ENCODE measurements around the gene PEX19.
"Not testable (repeated sequence)": the region's sequence is repeated elsewhere in the genome, so short reads cannot be mapped to it uniquely, and the experiment has no call there.

The PEX19 gene, protein sequence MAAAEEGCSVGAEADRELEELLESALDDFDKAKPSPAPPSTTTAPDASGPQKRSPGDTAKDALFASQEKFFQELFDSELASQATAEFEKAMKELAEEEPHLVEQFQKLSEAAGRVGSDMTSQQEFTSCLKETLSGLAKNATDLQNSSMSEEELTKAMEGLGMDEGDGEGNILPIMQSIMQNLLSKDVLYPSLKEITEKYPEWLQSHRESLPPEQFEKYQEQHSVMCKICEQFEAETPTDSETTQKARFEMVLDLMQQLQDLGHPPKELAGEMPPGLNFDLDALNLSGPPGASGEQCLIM

DNA sequence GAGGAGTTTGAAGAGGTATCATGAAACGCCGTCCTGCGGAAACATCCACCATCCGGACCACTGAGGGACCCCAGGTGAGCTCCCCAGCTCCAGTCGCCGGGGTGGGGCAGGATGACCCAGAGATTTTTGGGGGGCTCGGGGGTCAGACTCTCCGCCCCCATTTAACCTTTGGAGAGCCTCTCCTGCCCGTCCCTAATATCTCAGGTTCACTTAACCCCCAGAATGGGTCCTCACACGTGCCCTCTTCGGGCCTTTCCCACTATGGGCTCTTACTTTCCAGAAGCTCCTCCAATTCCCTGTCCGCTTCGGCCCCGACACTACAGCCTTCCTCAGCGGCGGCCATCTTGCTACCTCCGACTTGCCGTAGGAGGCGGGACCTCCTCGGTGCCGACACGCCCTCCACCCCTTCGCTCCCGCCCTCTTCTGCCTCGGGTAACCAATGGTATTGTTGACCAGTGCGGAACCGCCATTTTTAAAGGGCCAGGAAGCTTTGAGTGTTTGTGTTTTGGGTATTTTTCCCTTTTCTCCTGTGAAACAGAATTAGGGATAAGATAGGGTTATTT, at the start of gene PEX19:
Gene PEX19 (minus strand): TSS at position 352 of the 563 bp plus-strand sequence. CDS start 9 bp downstream, at position 343.
- in situ Hi-C loops (cut with MboI; ENCODE audit: low sequenced_read_pairs) = no loop called here

DNA sequence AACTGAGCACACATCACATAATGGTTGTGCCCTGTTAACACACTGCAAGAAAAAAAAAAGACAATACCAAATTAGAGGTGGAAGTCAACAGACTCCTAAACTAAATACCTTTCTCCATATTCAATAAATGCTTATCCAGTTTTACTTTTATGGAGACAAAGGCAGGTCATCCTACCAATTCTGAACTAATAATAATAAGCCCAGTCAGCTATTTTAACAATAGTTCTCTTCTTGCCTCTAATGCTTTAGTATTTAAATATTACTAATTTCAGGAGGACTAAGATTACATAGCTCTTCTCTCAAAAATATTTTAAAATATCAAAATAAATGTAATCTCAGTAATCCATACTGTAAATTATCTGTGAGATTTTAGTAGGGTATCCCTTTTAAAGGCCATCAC, 47.6 kb upstream of the PEX19 start:
- in situ Hi-C loops (cut with MboI; ENCODE audit: low sequenced_read_pairs) = no loop called here

DNA sequence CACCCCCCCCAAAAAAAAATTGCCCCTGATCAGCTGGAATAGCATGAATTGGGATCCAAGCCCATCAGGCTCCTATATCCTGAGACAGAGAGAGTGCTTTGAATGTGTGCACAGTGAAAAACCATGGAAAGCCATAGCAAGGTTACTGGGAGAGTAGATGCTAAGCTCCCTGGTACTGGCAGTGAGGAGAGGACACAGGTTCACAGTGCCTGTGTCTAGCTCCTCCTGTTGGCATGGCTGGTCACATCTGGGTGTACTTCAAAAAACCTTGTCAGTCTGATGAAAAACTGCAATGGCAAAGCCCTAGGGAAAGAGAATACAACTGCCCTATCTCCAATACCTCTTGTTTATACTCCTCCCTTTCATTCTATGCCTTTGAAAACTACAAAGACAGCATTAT, 45.2 kb upstream of the PEX19 start:
- in situ Hi-C loops (cut with MboI; ENCODE audit: low sequenced_read_pairs) = no loop called here

DNA sequence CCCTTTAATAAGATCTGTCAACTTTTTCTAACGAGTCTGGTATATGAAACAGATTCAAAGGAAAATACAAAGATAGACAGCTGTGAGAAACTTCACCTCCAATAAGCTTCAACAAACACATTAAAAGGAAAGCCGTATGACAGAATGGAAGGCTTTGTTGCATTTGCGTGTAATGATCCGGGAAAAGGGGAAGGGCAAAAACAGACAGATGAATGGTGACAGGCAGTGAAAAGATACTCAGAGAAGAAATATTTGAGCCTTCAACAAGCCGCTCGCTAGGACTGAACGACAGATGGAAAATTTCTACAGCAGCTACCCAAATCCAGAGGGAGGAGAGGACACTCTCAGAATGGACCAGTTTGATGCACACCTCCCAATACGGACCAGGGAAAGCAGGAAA, 43.3 kb upstream of the PEX19 start:
- in situ Hi-C loops (cut with MboI; ENCODE audit: low sequenced_read_pairs) = no loop called here

DNA sequence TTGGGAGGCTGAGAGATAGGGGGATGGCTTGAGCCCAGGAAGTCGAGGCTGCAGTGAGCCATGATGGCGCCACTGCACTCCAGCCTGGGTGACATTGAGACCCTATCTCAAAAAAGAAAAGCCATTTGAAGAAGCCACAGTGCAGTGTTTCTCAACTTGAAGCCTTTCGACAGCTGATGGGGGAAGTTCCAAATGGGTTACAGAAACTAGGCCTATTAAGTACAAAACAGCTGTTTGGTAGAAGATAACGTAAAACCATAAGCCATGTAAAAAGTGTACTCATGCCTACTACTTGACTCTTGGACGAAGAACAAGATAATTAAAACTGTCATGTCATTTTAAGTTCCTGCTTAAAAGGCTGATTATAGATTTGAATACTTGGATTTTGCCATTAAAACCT, 41.5 kb upstream of the PEX19 start:
- in situ Hi-C loops (cut with MboI; ENCODE audit: low sequenced_read_pairs) = no loop called here

DNA sequence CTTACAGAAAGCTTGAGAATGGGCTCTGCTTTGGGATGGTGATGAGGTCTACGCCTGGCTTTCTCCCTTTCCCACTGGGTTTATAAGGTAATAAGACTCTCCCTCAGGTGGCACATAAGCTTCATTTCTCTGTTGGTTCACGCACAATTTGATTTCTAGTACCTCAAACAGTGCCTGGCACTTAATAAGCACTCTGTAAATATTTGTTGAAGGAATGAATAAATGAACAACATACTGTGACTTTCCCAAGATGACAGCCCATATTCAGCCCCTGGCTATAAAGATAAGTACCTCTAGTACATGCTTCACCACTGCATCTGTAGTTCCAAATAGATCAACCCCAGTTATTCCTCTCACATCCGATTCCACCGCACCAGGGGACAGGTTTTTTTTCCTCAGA, 40.3 kb upstream of the PEX19 start:
- in situ Hi-C loops (cut with MboI; ENCODE audit: low sequenced_read_pairs) = no loop called here

DNA sequence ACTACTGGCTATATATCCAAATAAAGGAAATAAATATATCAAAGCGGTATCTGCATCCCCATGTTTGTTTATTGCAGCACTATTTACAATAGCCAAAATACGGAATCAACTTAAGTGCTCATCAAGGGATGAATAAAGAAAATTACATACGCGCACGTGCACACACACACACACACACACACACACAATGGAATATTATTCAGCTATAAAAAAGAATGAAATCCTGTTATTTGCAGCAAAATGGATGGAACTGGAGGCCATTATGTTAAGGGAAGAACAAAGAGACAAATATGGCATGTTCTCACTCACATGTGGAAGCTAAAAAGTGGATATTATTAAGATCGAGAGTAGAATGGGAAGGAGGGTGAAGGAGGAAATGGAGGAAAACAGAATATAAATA, 37.9 kb upstream of the PEX19 start:
- in situ Hi-C loops (cut with MboI; ENCODE audit: low sequenced_read_pairs) = no loop called here

DNA sequence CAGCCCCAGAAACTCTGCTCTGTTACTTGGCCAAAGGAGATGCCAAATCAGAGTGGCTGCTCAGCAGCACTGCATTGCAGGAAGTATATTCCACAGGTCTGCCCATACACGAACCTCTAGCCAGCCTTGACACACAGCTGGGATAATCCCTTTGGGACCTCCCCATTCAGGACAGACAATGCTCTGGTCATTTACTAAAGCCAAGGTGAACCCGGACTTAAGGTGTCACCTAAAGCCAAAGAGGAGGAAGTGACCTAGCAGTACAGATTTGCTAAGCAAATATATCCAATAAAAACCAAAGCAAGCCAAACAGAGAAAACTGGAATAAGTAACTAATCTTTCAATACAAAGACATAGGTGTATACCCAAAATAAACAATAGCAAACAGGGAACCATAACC, 30.4 kb upstream of the PEX19 start:
- in situ Hi-C loops (cut with MboI; ENCODE audit: low sequenced_read_pairs) = no loop called here

DNA sequence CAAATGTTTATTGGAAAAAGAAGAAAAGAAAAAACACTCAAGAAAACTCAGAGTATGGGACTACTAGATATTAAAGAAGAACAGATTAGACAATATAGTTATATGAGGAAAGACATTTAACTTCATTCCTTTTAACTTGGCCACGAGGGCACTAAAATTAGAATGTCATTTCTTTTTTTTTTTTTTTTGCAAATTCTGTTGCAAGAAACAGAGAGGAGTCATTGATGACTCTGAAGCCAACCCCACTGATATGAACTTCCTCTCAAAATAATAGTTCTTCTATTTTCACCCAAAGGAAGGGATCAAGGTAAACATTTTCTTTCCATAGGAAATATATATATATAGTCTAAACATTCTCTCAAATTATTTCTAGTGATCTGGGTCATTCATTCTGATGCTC, 24.6 kb upstream of the PEX19 start:
- in situ Hi-C loops (cut with MboI; ENCODE audit: low sequenced_read_pairs) = no loop called here

DNA sequence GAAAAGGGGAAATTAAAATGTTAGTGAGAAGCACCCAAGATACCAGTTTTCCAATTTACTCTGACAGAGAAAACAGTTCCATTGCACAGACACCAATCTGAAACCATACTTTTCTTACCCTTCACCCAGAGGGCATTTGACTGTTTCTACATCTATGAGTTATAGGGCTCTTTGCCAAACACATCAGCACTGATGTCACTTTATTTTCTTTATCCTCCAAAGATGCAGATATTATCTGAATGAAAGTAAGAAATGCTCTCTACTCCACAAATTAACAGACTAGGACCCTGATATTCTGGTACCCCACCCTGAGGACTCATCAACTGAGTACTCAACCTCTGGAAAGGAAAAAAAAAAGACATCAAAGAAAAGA, 24.2 kb upstream of the PEX19 start:
- in situ Hi-C loops (cut with MboI; ENCODE audit: low sequenced_read_pairs) = no loop called here

DNA sequence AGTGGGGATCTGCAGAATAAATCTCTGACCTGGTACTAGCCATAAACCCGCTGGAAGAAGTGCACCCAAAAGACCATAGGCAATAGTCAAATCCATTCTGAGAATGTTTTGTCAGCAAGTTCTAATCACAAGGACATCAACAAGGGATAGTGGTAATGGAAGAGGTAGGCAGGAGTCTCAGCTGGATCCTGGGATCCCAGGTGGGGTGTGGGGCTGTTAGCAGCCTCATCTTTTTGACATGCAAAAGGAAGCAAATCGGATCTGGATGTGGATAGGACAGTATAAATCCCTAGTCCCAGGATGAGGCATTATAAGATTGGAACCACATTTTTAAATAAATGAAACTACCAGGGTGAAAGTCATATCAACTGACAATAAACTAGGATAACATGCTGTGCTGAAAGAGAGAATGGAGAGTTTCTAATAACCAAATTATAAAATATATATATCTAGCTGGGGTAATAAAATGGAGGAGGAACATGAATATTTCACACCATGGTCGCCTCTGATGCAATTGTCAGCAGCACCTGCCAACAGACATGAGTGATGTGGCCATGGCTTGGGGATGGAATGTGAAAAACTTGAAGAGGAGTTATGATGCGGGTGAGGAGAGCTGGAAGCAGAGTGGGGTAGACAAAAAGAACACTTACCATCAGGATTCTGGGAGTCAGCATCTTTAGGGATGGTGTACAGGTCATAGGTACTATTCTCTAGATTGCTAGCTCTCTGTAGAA, 23.7 kb upstream of the PEX19 start:
- in situ Hi-C loops (cut with MboI; ENCODE audit: low sequenced_read_pairs) = no loop called here

DNA sequence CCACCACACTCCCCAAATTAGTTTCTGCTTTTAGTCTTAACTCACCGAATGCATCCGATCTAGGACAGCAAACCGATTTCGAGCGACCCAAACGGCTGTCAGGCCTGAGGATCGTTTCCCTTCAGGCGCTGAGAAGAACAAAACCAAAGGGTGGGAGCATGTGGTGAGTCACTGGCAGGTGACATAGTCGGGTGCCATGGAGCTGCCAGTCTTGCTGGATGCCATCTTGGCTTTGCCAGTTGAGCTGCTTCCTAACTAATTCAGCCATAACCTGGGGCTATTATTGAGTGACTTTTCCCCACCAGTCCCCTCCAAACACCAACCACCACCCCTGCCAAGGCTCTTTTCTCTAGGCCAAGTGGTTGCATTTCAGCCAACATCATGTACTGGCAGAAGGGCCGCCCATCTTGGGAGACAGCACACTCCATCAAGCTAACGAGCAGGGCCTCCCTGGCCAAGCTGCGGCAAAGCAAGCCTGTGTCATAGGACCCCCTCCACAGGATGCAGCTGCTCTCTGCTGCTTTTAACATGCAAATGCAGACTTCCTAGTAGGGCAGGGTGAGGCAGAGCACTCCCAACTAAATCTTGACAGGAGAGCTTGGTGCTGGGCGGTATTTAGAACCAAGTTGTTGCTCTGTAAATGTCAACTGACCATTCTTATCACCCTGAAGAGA, 22.3 kb upstream of the PEX19 start:
- in situ Hi-C loops (cut with MboI; ENCODE audit: low sequenced_read_pairs) = no loop called here

DNA sequence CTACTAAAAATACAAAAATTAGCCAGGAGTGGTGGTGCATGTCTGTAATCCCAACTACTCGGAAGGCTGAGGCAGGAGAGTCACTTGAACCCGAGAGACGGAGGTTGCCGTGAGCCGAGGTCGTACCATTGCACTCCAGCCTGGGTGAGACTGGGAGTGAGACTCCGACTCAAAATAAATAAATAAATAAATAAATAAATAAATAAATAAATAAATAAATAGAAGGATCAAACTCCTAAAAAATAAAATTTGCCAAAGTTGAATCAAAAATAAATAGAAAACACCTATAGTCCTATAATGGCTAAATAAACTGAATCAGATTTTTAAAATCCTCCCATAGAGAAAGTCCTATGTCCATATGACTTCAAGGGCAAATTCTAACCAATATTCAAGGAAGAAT, 15.2 kb upstream of the PEX19 start:
- in situ Hi-C loops (cut with MboI; ENCODE audit: low sequenced_read_pairs) = no loop called here

DNA sequence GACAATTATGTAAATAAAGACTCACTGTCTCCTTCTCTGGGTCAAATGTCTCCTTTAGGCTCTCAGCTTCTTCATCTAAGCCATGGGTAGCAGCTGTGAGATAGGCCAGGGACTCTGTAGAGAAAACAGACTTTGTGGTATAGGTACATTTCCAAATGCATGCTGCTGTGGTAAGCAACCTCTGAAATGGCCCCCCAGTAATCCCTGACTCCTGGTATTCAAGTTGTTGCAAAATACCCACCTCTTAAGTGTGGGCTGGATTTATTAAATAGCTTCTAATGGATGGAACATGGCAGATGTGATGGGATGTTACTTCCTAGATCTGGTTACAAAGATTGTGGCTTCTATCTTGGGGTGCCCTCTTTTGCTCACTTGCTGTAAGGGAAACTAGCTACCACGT, 11.1 kb upstream of the PEX19 start:
- in situ Hi-C loops (cut with MboI; ENCODE audit: low sequenced_read_pairs) = no loop called here

DNA sequence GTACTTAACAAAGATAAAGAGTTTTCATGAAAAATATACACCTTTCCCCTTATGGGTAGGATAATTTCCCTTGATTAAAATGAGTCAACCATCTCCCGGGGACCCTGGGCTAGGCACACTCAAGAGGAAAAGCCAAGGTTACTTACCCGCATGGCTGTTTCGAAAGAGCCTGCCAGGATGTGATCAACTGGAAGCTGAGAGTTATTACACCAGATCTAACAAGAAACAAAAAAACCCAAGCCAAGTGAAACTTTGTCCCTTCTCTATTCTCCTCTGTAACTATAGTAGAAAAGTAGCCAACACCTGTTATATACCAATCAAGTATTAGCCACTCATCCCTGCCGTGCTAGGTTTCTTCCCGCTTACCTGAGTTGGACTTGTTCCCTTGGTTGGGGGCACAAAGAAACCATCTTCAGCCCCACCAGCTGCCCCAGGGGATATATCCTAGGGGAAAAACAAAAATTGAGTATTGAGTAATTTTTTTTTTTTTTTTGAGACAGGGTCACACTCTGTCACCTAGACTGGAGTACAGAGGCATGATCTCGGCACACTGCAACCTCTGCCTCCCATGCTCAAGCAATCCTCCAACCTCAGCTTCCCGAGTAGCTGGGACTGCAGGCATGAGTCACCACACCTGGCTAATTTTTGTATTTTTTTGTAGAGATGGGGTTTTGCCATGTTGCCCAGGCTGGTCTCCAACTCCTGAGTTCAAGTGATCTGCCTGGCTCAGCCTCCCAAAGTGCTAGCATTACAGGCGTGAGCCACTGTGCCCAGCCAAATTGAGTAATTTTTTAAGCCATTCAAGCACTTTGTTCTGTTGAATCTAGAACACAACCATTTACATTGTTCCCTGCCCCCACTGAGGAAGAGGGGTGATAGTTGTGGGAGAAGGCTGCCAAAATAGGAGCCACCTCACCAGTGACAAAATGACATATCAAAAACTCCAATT, 8.4 kb upstream of the PEX19 start:
- in situ Hi-C loops (cut with MboI; ENCODE audit: low sequenced_read_pairs) = no loop called here

DNA sequence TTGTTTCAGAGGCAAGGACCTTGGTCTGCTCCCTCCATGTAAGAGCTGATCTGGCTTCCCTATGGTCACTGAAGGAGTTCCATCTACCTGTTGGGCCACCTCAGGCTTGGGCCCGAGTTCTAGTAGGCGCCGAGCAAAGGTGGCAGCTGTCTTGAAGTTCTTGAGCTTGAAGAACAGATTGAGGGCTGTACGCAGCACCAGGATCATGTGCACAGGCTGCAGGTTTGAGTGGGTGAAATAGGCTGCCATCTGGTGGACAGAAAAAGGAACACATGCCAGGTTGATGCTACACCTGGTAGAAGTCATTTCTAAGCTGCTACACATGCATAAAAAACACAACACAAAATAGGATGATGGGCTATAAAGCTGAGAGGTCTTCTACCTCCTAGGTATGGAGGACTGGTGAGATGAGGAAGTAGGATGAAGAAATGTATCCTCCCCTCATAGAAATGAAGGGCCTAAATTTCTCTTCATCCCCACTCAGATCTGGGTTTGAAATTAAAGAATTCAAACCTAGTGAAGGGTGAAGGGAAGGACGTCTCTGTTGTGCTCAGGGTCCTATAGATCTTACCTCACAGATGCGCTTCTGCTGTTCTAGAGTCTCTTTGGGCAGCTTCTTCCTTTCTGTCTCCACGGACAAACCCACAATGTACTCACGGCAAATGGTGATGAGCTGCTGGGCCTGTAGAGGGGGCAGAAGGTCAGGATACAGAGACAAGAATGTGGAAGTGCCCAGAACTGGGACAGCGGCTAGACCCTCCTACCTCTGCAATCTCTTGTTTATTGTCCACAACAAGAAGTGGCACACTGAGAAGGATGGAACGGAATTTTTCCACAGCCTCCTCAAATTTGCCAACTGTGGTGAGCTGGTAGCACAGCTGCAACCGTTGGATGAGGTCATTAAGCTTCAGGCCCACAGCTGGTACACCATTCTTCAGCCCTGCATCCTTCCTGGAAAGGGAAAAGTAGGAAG, 6.6 kb upstream of the PEX19 start:
- in situ Hi-C loops (cut with MboI; ENCODE audit: low sequenced_read_pairs) = no loop called here

DNA sequence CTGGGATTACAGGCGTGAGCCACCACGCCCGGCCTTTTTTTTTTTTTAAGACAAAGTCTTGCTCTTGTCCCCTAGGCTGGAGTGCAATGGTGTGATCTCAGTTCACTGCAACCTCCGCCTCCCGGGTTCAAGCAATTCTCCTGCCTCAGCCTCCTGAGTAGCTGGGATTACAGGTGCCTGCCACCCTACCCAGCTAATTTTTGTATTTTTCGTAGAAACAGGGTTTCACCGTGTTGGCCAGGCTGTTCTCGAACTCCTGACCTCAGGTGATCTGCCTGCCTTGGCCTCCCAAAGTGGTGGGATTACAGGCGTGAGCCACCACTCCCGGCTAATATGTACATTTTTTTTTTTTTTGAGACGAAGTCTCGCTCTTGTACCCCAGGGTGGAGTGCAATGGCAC, 2.8 kb upstream of the PEX19 start:
- in situ Hi-C loops (cut with MboI; ENCODE audit: low sequenced_read_pairs) = not testable (repeated sequence)

DNA sequence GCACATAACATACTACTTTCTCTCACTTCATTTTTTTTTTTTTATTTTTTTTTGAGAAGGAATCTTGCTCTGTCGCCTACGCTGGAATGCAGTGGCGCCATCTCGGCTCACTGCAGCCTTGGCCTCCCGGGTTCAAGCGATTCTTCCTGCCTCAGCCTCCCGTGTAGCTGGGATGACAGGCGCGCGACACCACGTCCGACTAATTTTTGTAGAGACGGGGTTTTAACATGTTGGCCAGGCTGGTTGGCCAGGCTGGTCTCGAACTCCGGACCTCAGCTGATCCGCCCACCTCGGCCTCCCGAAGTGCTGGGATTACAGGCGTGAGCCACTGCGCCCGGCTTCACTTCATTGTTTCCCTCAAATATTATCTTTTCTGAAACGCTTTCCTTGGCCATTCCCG, 573 bp upstream of the PEX19 start:
- in situ Hi-C loops (cut with MboI; ENCODE audit: low sequenced_read_pairs) = no loop called here

DNA sequence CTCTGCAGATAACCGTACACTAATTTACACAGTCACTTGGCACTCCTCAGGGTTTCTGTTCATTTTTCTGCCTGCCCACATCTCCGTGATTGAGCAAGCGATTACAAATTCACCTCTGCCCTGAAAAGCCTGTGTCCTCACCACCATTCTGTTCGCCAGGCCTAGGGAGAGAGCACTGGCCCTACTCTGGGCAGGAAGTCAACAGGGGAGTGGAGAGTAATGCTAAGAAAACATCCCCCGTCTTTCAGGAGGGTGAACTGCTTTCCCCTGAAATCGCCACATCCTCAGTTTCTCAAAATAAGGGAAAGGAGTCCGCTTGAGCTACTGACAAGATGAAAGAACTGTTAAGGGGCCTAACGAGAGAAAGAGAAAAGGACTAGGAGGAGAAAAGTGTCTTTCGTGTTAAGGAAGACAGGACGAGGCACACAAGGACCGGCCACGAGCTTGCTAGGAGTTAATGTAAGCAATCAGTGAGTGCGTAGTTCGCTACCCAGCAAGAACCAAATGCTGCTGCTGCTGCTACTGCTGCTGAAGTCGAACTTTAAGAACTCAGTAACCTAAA, 632 bp downstream of the PEX19 start:
- in situ Hi-C loops (cut with MboI; ENCODE audit: low sequenced_read_pairs) = no loop called here

Data from HL-60/S4 (cell line).